ENCODE results near the gene NLK.

The NLK gene

GRCh38 chr17:28041068-28041843, 1.2 kb upstream of the NLK start:
- peak; percentile 100 for DNase-seq

GRCh38 chr17:28041844-28042656, 427 bp upstream of the NLK start:
- no peak for DNase-seq

GRCh38 chr17:28042721-28043291, 329 bp downstream of the NLK start:
- no peak for DNase-seq

GRCh38 chr17:28043296-28043695, 819 bp downstream of the NLK start:
- DNase-seq = no peak

DNA sequence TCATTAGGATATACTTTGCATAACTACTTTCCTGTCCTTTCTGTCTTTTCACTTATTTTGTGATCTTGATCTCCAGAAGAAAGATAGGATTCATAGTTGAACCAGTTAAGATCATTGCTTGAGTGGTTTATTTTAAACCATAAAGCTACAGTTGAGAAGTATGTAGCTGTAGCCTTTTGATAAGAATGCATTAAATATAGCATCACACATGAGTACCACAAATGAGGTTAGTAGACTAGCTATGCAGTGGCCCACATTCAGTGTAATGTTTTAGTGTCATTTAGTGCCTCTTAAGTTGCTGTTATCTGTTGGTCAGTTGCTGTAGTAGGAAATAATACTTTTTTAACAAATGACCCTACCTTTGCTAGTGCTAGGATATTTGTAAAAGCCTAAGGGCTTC, 1.3 kb downstream of the NLK start:
- no peak for DNase-seq

GRCh38 chr17:28045304-28045703, 2.8 kb downstream of the NLK start:
- no peak for DNase-seq

DNA sequence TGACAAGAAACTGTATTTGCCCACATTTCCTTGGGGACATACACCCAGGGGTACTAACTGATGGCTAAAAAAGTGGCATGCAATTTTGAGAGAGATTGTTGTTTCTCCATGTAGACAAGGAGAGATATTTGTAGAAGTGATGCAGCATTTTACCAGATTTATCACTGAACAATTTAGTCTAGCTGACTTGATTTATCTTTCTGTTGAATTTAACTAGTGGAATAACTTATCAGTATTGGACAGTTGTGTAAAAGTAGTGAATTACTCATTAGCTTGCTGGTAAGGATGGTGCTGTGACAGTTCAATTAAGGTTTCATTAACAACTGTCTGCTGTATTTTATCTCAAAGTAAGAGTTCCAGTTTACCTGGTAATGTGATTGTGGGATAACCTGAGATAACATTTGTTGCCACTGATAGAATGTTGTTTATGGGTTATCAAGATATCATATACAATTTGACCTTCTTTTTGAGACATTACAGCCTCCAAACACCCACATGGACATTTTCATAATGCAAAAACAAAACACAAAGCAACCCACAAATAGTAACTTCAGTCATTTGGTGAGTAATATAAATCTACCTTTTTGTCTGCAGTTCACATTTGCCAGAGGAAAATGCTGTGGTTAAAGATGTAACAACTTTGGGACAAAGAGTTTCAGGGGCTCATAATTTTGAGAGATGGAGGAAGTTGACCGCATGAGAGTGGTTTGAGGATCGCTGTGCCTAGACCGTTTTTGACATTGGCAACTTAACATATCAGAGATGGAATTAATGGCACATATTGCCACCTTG, 3.8 kb downstream of the NLK start:
- no peak for DNase-seq

DNA sequence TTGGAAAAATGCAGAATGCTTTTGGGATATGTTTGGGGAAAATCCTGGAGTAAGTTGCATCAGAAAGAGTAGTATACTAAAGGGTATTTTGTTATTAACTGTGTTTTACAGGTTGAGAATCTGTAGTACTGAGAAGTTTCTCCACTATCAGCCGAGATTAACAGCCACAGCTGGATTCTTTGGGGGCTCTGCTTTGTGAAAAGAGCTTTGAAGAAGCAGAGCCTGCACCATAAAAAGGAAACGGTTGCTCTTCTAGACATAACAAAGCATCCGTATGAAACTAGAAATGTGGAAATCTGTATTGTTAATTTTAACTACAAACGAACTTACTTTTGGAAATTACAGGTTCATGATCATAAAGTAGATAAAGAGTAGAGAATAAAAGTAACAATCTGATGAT, 5.3 kb downstream of the NLK start:
- DNase-seq = no peak

GRCh38 chr17:28049071-28049470, 6.6 kb downstream of the NLK start:
- DNase-seq = no peak

DNA sequence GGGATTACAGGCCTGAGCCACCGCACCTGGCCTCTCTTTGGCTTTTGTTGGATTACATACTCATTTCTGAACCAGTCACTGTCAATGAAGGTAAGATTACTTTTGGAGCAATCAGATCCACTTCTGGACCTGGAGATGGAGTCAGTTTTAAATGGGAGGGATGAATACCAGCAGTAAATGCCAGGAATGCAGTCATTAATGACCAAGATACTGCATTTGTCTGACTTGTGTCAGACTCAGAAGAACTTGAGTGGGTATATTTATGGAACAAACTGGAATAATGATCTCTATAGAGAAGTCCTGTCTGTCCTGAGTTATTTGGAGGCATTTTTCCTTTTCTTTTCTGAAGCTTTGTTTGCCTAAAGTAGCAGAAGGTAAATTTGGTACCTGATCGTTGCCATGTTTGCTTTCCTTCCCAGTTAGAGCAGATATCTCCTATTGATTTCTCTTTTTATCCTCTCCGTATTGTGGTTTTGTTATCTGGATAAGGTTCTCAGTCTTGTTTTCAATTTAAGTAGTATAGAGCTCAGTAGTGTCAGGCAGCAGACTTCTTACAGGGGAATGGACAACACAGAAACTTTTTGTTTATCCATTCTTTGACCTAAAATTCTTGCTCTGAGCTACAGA, 10.7 kb downstream of the NLK start:
- no peak for DNase-seq

GRCh38 chr17:28053725-28054124, 11.2 kb downstream of the NLK start:
- no peak for DNase-seq

- no peak for DNase-seq
Measured at GRCh38 chr17:28055546-28056275, 13.2 kb downstream of the NLK start.

GRCh38 chr17:28056276-28056620, 13.8 kb downstream of the NLK start:
- no peak for DNase-seq

GRCh38 chr17:28057731-28058246, 15.3 kb downstream of the NLK start:
- no peak for DNase-seq

- no peak for DNase-seq
Measured at GRCh38 chr17:28059675-28060074, 17.2 kb downstream of the NLK start.

- no peak for DNase-seq
Measured at GRCh38 chr17:28065706-28066105, 23.2 kb downstream of the NLK start.

DNA sequence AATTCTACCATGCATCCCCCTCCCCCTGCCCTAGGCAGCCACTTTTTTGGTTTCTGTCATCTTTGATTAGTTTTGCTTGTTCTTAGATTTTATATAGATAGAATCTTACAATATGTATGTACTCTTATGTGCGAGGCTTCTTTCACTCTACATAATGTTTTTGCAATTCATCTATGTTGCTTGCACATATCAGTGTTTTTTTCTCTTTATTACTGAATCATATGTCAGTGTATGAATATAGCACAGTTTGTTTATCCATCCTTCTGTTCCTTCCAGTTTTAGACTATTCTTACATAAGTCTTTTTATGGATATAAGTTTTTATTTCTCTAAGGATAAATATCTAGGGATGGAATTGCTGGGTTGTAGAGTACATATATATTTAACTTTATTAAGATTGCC, 26.6 kb downstream of the NLK start:
- no peak for DNase-seq

DNA sequence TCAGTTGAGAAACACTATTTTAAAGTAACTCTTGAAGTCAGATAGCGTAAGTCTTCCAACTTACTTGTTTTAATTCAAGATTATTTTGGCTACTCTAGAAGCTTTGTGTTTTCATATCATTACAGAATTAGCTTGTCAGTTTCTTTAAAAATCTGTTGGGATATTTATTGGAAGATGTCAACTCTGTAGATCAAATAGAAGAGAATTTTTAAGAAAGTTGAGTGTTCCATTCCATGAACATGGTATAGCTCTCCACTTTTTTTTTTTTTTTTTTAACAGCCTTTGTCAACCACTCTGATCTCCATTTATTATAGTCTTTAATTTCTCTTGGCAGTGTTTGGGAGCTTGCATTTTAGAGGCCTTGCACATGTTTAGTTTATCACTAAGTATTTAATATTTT, 28.7 kb downstream of the NLK start:
- DNase-seq = no peak

- no peak for DNase-seq
Measured at GRCh38 chr17:28071891-28072606, 29.6 kb downstream of the NLK start.

GRCh38 chr17:28072936-28073533, 30.6 kb downstream of the NLK start:
- no peak for DNase-seq

DNA sequence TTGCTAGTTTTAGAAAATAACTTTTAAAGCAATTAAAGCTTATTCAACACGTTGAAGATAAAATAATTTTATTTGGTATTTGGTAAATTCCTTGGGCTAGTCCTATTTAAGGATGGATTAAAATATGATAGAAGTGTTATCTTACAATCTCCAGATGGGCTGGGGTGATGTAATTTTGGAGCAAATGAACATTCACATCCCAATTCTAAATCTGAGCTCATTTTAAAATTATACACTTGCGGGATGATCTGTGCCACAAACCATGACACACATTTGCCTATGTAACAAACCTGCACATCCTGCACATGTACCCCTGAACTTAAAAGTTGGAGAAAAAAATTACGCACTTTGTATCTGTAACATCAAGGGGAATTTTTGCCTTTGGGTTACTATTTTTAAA, 31.5 kb downstream of the NLK start:
- DNase-seq = no peak
